MV-4-11 (cell line): ENCODE data around the gene KEAP1.

Experiments used
- DNase-seq: peaks from one replicate; lab custom pipeline; 2025; lab: John Stamatoyannopoulos, UW

KEAP1 gene

GRCh38 chr19:10523135-10523636 lies 20.0 kb upstream of the KEAP1 start:
- DNase-seq: peak; percentile 18

- no peak for DNase-seq
These were observed 18.5 kb upstream of the KEAP1 start for GRCh38 chr19:10521461-10522171.

GRCh38 chr19:10520652-10521318 lies 17.6 kb upstream of the KEAP1 start:
- DNase-seq: no peak

GRCh38 chr19:10519421-10519820 lies 16.3 kb upstream of the KEAP1 start:
- DNase-seq: no peak

- peak; percentile 25 for DNase-seq
These were observed 15.5 kb upstream of the KEAP1 start for GRCh38 chr19:10518444-10519361.

GRCh38 chr19:10517760-10518443 lies 14.7 kb upstream of the KEAP1 start:
- peak; percentile 28 for DNase-seq

GRCh38 chr19:10517361-10517759 lies 14.2 kb upstream of the KEAP1 start, which contains the start of gene S1PR5:
Gene S1PR5 (minus strand): TSS chr19:10517447. CDS start chr19:10515011, 2,436 bp downstream.
- no peak for DNase-seq

GRCh38 chr19:10516671-10517286 lies 13.6 kb upstream of the KEAP1 start:
- DNase-seq: no peak

GRCh38 chr19:10516064-10516385 lies 12.9 kb upstream of the KEAP1 start:
- peak; percentile 26 for DNase-seq

GRCh38 chr19:10514211-10515145 lies 11.3 kb upstream of the KEAP1 start:
- DNase-seq: no peak

- DNase-seq: no peak
These were observed 10.1 kb upstream of the KEAP1 start for GRCh38 chr19:10513223-10513622.

GRCh38 chr19:10510301-10510802 lies 7.2 kb upstream of the KEAP1 start:
- DNase-seq: no peak

- DNase-seq: peak; percentile 49
These were observed 5.6 kb upstream of the KEAP1 start for GRCh38 chr19:10508707-10509106.

GRCh38 chr19:10508036-10508435 lies 4.9 kb upstream of the KEAP1 start:
- DNase-seq: no peak

- DNase-seq: peak; percentile 74
These were observed 2.5 kb upstream of the KEAP1 start for GRCh38 chr19:10505583-10506229.

- peak; percentile 95 for DNase-seq
These were observed 593 bp downstream of the KEAP1 start for GRCh38 chr19:10502524-10503001.

GRCh38 chr19:10501971-10502523 lies 1.1 kb downstream of the KEAP1 start:
- peak; percentile 50 for DNase-seq

- DNase-seq: no peak
These were observed 2.9 kb downstream of the KEAP1 start for GRCh38 chr19:10500247-10500592.
